ENCODE measurements around the gene AGAP3.

DNA sequence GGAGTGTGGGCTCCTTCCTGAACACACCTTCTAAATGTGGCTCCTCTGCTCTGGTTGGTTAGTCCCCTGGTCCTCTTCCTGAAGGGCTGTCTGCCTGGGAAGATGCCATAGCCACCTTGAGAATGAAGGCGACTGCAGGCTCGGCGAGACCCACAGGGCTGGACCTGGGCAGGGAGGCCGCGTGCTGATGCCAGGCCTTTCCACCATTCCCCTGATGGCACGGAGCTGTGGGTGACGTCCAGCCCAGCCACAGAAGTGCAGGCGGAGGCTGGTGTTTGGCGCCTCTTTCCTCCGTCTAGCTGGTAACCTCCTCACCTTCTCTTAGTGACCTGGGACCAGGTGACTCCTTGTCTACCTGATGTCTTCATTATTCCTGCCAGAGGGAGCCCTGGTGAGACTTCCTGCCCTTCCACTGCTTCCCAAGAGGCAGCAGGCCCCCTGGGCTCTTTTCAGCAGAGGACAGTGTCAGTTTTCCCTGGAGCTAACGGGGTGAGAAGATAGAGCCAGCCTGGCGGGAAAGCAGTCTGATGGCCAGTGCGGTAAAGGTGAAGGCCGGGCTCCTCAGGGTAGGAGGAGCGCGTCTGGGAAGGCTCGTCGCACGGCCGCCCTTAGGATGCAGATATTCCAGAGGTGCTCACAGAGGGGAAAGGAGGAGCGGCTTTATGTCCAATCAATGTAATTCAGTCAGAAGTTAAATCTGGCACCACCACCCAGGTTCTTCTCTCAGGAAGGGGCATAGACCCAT lies 46.4 kb downstream of the AGAP3 start:
- TF ChIP-seq EP300 (IDR thresholded peaks at IDR 0.05), result no peak
- no peak for TF ChIP-seq POLR2A (IDR thresholded peaks at IDR 0.05)

Data from ovary (tissue), 1 donor.